8988T (cell line): ENCODE results near the gene ARHGAP22.

ENCODE experiments used
- DNase-seq: peaks from one replicate; pipeline ENCODE4 v3.0.0; 2011

Gene ARHGAP22

GRCh38 chr10:48550071-48550691 is 54.7 kb downstream of the ARHGAP22 start:
- DNase-seq = no peak

GRCh38 chr10:48549236-48549635 is 55.6 kb downstream of the ARHGAP22 start:
- no peak for DNase-seq

GRCh38 chr10:48548531-48549135 is 56.2 kb downstream of the ARHGAP22 start:
- DNase-seq = no peak

- no peak for DNase-seq
Observed at GRCh38 chr10:48547981-48548380, 56.9 kb downstream of the ARHGAP22 start.

GRCh38 chr10:48547061-48547895 is 57.6 kb downstream of the ARHGAP22 start:
- DNase-seq = no peak

GRCh38 chr10:48545462-48546145 is 59.3 kb downstream of the ARHGAP22 start:
- DNase-seq = no peak

- no peak for DNase-seq
Observed at GRCh38 chr10:48543182-48543844, 61.6 kb downstream of the ARHGAP22 start.

GRCh38 chr10:48542471-48543181 is 62.2 kb downstream of the ARHGAP22 start:
- no peak for DNase-seq

GRCh38 chr10:48541144-48541795 is 63.6 kb downstream of the ARHGAP22 start:
- DNase-seq = no peak

GRCh38 chr10:48538611-48539010 is 66.3 kb downstream of the ARHGAP22 start:
- no peak for DNase-seq

GRCh38 chr10:48536916-48537890 is 67.7 kb downstream of the ARHGAP22 start:
- DNase-seq = no peak

- DNase-seq = no peak
Observed at GRCh38 chr10:48536156-48536500, 68.7 kb downstream of the ARHGAP22 start.

GRCh38 chr10:48535416-48536155 is 69.3 kb downstream of the ARHGAP22 start:
- no peak for DNase-seq

- no peak for DNase-seq
Observed at GRCh38 chr10:48533951-48534720, 70.7 kb downstream of the ARHGAP22 start.

GRCh38 chr10:48533540-48533939 is 71.3 kb downstream of the ARHGAP22 start:
- no peak for DNase-seq

- no peak for DNase-seq
Observed at GRCh38 chr10:48531486-48531885, 73.4 kb downstream of the ARHGAP22 start.

- DNase-seq = no peak
Observed at GRCh38 chr10:48529331-48529730, 75.5 kb downstream of the ARHGAP22 start.

GRCh38 chr10:48527756-48528155 is 77.1 kb downstream of the ARHGAP22 start:
- no peak for DNase-seq
